Measurements from ENCODE around the gene TRPM4.
"Not testable (repeated sequence)": the region's sequence is repeated elsewhere in the genome, so short reads cannot be mapped to it uniquely, and the experiment has no call there.

The TRPM4 gene

GRCh38 chr19:49196527-49197240 is 39.1 kb downstream of the TRPM4 start:
- DNase-seq, result no peak

DNA sequence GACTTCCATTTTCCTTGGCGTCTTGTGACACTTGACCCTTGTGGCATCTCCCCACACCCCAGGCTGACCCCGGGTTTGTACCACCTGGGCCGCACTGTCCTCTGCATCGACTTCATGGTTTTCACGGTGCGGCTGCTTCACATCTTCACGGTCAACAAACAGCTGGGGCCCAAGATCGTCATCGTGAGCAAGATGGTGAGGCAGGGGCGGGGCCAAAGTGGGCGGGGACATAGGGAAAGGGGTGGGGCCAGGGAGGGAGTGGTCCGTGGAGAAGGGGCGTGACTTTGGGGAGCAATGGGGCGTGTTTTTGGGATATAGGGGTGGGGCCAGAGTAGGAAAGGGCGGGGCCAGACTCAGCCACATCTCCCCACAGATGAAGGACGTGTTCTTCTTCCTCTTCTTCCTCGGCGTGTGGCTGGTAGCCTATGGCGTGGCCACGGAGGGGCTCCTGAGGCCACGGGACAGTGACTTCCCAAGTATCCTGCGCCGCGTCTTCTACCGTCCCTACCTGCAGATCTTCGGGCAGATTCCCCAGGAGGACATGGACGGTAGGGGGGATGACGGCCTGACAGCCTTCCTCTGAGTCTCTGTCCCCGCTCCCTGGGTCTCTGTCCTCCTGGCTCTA is 42.8 kb downstream of the TRPM4 start:
- no peak for DNase-seq

- no peak for DNase-seq
These were observed 43.5 kb downstream of the TRPM4 start for GRCh38 chr19:49201042-49201441.

DNA sequence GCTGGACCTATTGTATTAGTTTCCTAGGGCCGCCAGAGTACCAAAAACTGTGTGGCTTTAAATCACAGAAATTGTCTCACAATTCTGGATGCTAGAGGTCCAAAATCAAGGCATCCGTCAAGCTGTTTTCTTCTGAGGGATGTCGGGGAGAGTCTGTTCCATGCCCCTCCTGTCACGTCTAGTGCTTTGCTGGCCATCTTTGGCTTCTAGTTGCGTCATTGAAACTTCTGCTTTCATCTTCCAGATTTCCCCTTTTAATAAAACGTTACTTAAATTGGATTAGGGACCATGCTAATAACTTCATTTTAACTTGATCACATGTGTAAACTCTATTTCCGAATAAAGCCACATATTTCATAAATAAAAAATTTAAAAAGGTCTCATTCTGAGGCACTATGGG is 47.5 kb downstream of the TRPM4 start:
- DNase-seq, result no peak

DNA sequence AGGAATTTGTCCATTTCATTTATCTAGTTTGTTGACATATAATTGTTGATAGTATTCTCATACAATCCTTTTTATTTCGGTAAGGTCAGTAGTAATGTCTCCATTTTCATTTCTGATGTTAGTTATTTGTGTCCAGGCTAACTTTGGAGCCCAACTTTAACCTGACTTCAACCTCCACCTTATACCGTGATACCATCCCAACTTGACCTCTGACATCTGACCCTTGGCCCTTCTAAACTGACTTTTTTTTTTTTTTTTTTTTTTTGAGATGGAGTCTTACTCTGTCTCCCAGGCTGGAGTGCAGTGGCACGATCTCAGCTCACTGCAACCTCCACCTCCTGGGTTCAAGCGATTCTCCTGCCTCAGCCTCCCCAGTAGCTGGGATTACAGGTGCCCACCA is 51.9 kb downstream of the TRPM4 start:
- DNase-seq, result not testable (repeated sequence)

- no peak for DNase-seq
These were observed 52.7 kb downstream of the TRPM4 start for GRCh38 chr19:49210108-49210900.

DNA sequence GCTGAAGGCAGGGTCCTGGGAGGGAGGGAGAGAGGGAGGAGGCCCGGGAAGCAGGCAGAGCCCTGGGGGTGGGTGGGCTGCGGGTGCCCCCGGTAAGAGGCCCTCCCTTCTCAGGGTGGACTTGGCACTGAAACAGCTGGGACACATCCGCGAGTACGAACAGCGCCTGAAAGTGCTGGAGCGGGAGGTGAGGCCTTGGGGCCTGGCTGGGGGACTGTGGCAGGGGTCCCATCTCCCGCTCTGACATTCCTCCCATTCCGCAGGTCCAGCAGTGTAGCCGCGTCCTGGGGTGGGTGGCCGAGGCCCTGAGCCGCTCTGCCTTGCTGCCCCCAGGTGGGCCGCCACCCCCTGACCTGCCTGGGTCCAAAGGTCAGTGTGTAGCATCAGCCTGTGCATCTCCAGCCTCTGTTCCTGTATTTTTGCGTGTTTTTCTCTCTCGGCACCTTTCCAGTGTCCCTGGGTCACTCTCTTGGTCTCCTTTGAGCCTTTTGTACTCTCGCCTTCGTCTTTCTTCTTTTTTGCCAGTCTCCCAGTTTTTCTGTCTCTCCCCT is 53.4 kb downstream of the TRPM4 start:
- no peak for DNase-seq

DNA sequence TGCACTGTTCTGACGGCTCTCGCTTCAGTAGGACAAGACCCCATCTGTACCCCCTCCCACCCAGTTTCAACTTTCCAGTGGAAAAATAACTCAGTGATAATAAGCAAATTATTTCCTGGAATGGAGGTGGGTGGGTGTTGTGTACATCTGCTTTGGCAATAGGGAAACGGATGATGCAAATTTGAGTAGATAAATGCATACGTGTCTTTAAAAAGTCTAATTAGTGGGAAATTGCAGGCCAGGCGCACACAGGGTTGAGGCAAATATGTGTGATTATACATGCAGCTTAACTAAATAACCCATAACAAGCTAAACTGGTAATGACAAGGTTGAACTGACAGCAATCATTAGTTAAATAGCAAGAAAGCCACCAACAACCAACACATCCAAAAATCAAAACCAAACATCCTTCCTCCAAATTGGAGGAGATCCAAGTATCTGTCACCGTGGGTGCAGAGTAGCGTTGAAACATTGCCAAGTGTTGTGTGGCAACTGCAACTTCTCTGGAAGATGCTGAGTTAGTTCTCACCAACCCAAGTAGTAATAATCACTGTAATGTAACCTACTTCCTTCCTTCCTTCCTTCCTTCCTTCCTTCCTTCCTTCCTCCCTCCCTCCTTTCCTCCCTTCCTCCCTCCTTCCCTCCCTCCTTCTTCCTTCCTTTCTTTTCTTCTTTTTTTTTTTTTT is 54.6 kb downstream of the TRPM4 start:
- no peak for DNase-seq

DNA sequence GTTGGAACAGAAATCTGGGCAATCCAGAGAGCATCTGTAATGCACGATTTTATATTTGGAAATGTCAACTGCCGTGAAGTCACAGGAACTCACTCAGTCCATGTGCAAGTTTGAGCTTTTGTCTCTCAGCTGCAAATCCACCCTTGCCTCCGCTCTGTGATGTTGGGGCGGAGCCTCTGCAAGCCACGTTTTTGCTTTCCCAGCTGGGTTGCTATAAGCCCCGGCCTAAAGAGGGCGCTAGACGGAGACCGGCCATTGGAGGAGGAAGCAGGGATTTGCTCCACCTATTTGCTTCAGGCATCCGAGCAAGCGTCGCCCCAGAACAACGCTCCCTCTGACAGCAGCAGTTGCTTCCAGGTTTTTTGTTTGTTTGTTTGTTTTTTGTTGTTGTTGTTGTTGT is 56.2 kb downstream of the TRPM4 start:
- no peak for DNase-seq

- no peak for DNase-seq
These were observed 57.1 kb downstream of the TRPM4 start for GRCh38 chr19:49214701-49215100.

- DNase-seq, result no peak
These were observed 58.5 kb downstream of the TRPM4 start for GRCh38 chr19:49216071-49216470.

DNA sequence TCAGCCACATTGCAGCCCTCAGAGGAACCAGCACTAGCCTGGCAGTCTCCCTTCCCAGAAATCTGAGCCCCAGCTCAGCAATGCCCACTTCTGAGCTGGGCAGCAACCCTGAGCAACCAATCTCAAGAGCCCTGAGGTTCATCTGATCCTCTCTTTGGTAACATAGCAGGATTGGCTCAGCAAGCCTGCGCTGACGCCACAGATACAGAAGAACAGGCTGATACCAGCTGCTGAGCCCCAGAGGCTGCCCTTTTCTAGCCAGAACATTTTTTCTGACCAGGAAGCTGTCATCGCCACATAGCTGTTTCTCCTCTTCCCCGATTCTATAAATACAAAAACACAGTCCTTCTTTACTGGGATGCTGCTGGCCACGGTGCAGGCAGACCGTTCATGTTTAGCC is 59.8 kb downstream of the TRPM4 start:
- no peak for DNase-seq

DNA sequence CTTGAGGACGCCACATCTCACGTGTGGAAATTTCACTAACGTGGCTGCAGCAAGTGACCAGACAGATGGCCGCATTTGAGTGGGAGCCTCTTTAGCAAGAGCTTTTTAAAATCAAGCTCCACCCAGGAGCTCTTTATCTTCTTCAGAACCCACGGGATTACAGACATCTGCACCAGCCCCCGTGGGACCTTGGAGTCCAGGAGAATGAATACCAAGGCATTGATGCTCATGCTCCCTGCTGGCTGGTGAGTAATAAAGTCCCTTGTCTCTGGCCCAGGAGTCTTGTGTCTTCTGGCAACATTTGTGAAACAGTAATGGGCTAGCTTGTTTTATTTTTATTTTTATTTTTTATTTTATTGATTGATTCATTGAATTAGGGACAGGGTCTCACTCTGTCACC is 64.4 kb downstream of the TRPM4 start:
- no peak for DNase-seq

- DNase-seq, result no peak
These were observed 64.9 kb downstream of the TRPM4 start for GRCh38 chr19:49222528-49222927.

GRCh38 chr19:49223472-49223871 is 65.9 kb downstream of the TRPM4 start:
- DNase-seq, result no peak

DNA sequence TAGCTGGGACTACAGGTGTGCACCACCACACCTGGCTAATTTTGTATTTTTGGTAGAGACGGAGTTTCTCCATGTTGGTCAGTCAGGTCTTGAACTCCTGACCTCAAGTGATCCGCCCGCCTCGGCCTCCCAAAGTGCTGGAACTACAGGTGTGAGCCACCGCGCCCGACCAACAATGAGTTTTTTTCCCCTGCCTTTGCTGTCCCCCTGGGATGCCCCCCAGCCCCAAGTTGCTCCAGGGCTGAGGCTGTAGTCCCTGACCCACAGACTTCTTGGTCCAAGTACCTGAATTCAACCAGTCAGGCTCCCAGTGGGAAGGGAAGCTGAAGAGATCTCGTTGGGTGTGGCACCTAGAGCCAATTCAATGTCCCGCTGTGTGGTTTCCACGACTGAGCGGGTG is 66.8 kb downstream of the TRPM4 start:
- not testable (repeated sequence) for DNase-seq

- peak; percentile 18 to 72 for DNase-seq
These were observed 67.3 kb downstream of the TRPM4 start for GRCh38 chr19:49224879-49225278.

GRCh38 chr19:49229416-49229815 is 71.8 kb downstream of the TRPM4 start:
- no peak for DNase-seq

DNA sequence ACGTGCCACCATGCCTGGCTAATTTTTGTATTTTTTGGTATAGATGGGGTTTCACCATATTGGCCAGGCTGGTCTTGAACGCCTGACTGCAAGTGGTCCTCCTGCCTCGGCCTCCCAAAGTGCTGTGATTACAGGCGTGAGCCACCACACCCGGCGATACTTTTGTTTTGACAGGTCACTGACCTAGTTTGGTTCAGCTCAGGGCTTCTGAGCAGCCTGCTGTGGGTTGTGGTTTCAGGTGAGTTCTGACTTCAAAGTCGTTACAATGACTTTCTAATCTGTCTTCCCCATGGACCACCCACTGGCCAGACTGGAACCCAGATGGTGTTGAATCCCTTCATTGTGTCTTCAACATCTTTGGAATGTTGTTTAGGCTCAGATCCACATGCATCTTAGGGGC is 73.8 kb downstream of the TRPM4 start:
- no peak for DNase-seq

- DNase-seq, result no peak
These were observed 74.2 kb downstream of the TRPM4 start for GRCh38 chr19:49231804-49232203.

- DNase-seq, result no peak
These were observed 75.6 kb downstream of the TRPM4 start for GRCh38 chr19:49233163-49233562.

DNA sequence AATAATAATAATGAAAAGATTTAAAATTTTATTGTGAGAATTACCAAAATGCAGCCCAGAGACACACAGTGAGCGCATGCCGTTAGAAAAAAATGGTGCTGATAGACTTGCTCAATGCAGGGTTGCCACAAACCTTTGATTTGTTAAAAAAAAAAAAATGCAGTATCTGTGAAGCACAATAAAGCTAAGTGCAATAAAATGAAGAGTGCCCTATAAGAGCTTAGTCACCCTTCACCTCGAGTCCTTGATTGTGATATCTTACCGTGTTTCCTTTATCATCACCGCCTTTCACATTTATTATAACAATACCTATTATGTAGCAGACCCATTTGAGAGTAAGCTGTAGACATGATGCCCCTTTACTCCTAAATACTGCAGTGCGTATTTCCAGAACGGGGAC is 84.2 kb downstream of the TRPM4 start:
- DNase-seq, result no peak

GRCh38 chr19:49243129-49243528 is 85.5 kb downstream of the TRPM4 start:
- no peak for DNase-seq
